HepG2 (cell line): ENCODE data around the gene KATNB1. TPM values are rescaled to one million over a fixed set of nuclear protein-coding genes. Genes with fewer than 3 reads are reported as not detected.

Experiments used
- FOXO1 ChIP-seq: sonication (generic); formaldehyde crosslinking; IDR thresholded peaks from 2 replicates; pipeline ENCODE4 v1.4.0; 2020; ENCODE audit warnings: missing genetic modification reagents
- GATAD2A ChIP-seq: IDR thresholded peaks from 2 replicates; pipeline ENCODE4 v1.6.1; 2016
- KDM2A ChIP-seq: sonication (generic); formaldehyde crosslinking; IDR thresholded peaks from 2 replicates; pipeline ENCODE4 v1.4.0; 2020; ENCODE audit warnings: low read depth, missing genetic modification reagents, borderline replicate concordance
- KLF6 ChIP-seq: IDR thresholded peaks from 2 replicates; pipeline ENCODE4 v1.8.0; 2016; ENCODE audit warnings: missing biosample characterization, missing genetic modification reagents
- MEIS1 ChIP-seq: sonication (generic); formaldehyde crosslinking; IDR thresholded peaks from 2 replicates; pipeline ENCODE4 v1.9.0; 2021; ENCODE audit warnings: mild to moderate bottlenecking, missing genetic modification reagents, moderate library complexity, borderline replicate concordance
- MTA1 ChIP-seq: sonication (generic); formaldehyde crosslinking; IDR thresholded peaks from 2 replicates; pipeline ENCODE4 v1.4.0; 2020; ENCODE audit warnings: missing genetic modification reagents, mild to moderate bottlenecking, borderline replicate concordance
- MYNN ChIP-seq: sonication (generic); formaldehyde crosslinking; IDR thresholded peaks from 2 replicates; pipeline ENCODE4 v1.4.0; 2020; ENCODE audit warnings: mild to moderate bottlenecking, low read depth, missing genetic modification reagents
- NFE2L2 ChIP-seq: fragments of 150-350 bp; IDR thresholded peaks from 2 replicates; pipeline ENCODE4 v1.6.1; 2014; ENCODE audit warnings: low read length
- PHF20 ChIP-seq: sonication (generic); formaldehyde crosslinking; IDR thresholded peaks from 2 replicates; pipeline ENCODE4 v1.5.0; 2020; ENCODE audit warnings: mild to moderate bottlenecking, missing genetic modification reagents
- SETDB1 ChIP-seq: sonication (generic); formaldehyde crosslinking; IDR thresholded peaks from 2 replicates; pipeline ENCODE4 v1.5.1; 2020; ENCODE audit warnings: missing genetic modification reagents, mild to moderate bottlenecking, borderline replicate concordance
- STAG1 ChIP-seq: sonication (generic); formaldehyde crosslinking; IDR thresholded peaks from 2 replicates; pipeline ENCODE4 v1.4.0; 2020; ENCODE audit warnings: missing genetic modification reagents
- TCF7 ChIP-seq: sonication (generic); IDR thresholded peaks from 2 replicates; pipeline ENCODE4 v1.6.1; 2016; ENCODE audit warnings: antibody characterized with exemption, low read depth
- TOPORS ChIP-seq: sonication (generic); formaldehyde crosslinking; IDR thresholded peaks from 2 replicates; pipeline ENCODE4 v1.8.0; 2023; ENCODE audit warnings: mild to moderate bottlenecking, missing genetic modification reagents
- WIZ ChIP-seq: sonication (generic); formaldehyde crosslinking; IDR thresholded peaks from 2 replicates; pipeline ENCODE4 v1.5.1; 2020; ENCODE audit warnings: mild to moderate bottlenecking, missing genetic modification reagents
- ZBTB38 ChIP-seq: sonication (generic); formaldehyde crosslinking; IDR thresholded peaks from 2 replicates; pipeline ENCODE4 v1.5.1; 2020; ENCODE audit warnings: mild to moderate bottlenecking, missing genetic modification reagents
- ZBTB8A ChIP-seq: sonication (generic); formaldehyde crosslinking; IDR thresholded peaks from 2 replicates; pipeline ENCODE4 v1.4.0; 2020; ENCODE audit warnings: mild to moderate bottlenecking, low read depth, missing genetic modification reagents, borderline replicate concordance
- ZNF274 ChIP-seq: sonication (generic); formaldehyde crosslinking; IDR thresholded peaks from 2 replicates; pipeline ENCODE4 v1.5.1; 2020; ENCODE audit warnings: mild to moderate bottlenecking, missing genetic modification reagents
- ZNF530 ChIP-seq: sonication (generic); formaldehyde crosslinking; IDR thresholded peaks from 2 replicates; pipeline ENCODE4 v1.5.0; 2020; ENCODE audit warnings: low read depth, mild to moderate bottlenecking, missing genetic modification reagents
- ZNF816 ChIP-seq: sonication (generic); formaldehyde crosslinking; IDR thresholded peaks from 2 replicates; pipeline ENCODE4 v1.8.0; 2022; ENCODE audit warnings: missing genetic modification reagents, mild to moderate bottlenecking, borderline replicate concordance
- polyA plus RNA-seq, 8 experiments: library from polyadenylated mRNA; depleted of rRNA in 3 of 8; stranded (reverse) in 7 of 8; unstranded in 1 of 8; fragments of >200 nt; fragmentation: Illumina TruSeq in 4 of 8; extraction: Trizol in 4 of 8; gene quantifications; 2 replicates each; pipeline versions ENCODE4 v1.2.1 to v1.2.3, GENCODE V29; 2011 to 2016; ENCODE audit warnings: low read depth in 4 of 8, missing spikeins in 1 of 8, mixed read lengths in 1 of 8; ENCODE audit not compliant: insufficient read depth in 1 of 8
- total RNA-seq, 5 experiments: library from RNA; depleted of rRNA; stranded (reverse); fragments of >200 nt; fragmentation: Illumina TruSeq; extraction: Trizol; gene quantifications; 2 replicates each; pipeline ENCODE4 v1.2.3, GENCODE V29; 2016; ENCODE audit warnings: low read depth in 1 of 5
- TF ChIP-seq, protein P1 (sequence below): sonication (generic); formaldehyde crosslinking; IDR thresholded peaks from 2 replicates; pipeline ENCODE4 v1.4.0; 2020; ENCODE audit warnings: low read depth, missing genetic modification reagents
- TF ChIP-seq, protein P2 (sequence below), 2 experiments: fragments of 450-650 bp in 1 of 2; sonication (generic) in 1 of 2; formaldehyde crosslinking; IDR thresholded peaks; 2 replicates each; pipeline versions ENCODE4 v1.5.0 to v1.8.0; 2020 to 2022; ENCODE audit warnings: mild to moderate bottlenecking in 1 of 2, missing genetic modification reagents in 1 of 2
- TF ChIP-seq, protein P3 (sequence below): sonication (generic); formaldehyde crosslinking; IDR thresholded peaks from 2 replicates; pipeline ENCODE4 v1.4.0; 2020; ENCODE audit warnings: mild to moderate bottlenecking, low read depth, missing genetic modification reagents
- TF ChIP-seq, protein P4 (sequence below): sonication (generic); formaldehyde crosslinking; IDR thresholded peaks from 2 replicates; pipeline ENCODE4 v1.4.0; 2020; ENCODE audit warnings: low read depth, mild to moderate bottlenecking, missing genetic modification reagents

The KATNB1 gene
- total and polyA plus RNA-seq, 2 of the 13 experiments (the other 11 are each of a cell fraction or from before 2014, with no cell fraction given), result 31.5 to 43.5 TPM

DNA sequence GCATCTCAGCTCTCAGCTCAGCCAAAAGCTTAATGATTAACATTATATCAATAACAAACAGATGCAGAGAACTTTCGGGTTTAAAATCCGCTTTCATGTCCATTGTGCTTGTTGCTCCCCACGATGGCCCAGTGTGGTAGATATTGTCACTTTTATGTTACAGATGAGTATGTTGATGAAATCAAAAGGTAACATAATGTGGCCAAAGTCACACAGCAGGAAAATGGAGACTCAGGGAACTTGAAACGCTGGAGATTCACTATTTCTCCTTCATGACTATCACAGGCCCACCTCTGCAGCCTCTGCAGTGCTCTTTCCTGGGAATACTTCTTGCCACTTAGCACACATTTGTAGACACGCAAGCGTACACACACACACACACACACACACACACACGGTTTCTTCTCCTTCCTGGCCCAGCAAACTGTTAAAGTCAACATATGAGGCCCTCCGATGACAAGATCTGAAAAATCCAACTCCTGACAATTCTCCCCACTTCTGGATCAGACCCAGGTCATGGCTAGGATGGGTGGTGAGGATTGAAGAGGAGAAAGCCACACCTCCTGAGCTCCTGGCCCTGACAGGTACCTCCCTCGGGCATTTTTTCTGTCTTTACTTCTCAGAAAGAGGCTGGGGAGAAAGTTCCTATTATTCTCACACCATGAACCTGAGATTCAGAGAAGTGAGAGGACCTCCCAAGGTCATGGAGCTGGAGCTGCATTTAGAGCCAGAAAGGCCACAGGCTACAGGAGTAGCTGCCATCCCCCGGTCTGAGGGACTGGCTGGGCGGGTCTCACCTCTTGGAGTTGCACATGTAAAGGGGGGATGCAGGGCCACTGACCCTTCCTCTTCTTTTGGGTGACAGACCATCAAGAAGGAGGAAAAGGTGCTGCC is 31.3 kb upstream of the KATNB1 start (continued):
- TF ChIP-seq GATAD2A (peak; percentile 74), FOXO1 (peak; percentile 11; the same call in 1 of the 2 replicates), WIZ (CRISPR knock-in tag) (no peak; the same call in 1 of the 2 replicates), MYNN (CRISPR knock-in tag) (no peak), KDM2A (CRISPR knock-in tag) (no peak), ZBTB38 (CRISPR knock-in tag) (no peak), MTA1 (no peak; the same call in 1 of the 2 replicates), MEIS1 (CRISPR knock-in tag) (peak; percentile 88), PHF20 (CRISPR knock-in tag) (no peak), NFE2L2 (no peak), TOPORS (CRISPR knock-in tag) (no peak), STAG1 (CRISPR knock-in tag) (no peak; the same call in 1 of the 2 replicates), ZNF530 (CRISPR knock-in tag) (no peak), TCF7 (peak; percentile 87), ZBTB8A (peak; percentile 73; the same call in 1 of the 2 replicates), SETDB1 (CRISPR knock-in tag) (no peak), ZNF816 (CRISPR knock-in tag) (no peak), KLF6 (CRISPR knock-in tag) (no peak), ZNF274 (CRISPR knock-in tag) (no peak)
- TF ChIP-seq, protein P1, sequence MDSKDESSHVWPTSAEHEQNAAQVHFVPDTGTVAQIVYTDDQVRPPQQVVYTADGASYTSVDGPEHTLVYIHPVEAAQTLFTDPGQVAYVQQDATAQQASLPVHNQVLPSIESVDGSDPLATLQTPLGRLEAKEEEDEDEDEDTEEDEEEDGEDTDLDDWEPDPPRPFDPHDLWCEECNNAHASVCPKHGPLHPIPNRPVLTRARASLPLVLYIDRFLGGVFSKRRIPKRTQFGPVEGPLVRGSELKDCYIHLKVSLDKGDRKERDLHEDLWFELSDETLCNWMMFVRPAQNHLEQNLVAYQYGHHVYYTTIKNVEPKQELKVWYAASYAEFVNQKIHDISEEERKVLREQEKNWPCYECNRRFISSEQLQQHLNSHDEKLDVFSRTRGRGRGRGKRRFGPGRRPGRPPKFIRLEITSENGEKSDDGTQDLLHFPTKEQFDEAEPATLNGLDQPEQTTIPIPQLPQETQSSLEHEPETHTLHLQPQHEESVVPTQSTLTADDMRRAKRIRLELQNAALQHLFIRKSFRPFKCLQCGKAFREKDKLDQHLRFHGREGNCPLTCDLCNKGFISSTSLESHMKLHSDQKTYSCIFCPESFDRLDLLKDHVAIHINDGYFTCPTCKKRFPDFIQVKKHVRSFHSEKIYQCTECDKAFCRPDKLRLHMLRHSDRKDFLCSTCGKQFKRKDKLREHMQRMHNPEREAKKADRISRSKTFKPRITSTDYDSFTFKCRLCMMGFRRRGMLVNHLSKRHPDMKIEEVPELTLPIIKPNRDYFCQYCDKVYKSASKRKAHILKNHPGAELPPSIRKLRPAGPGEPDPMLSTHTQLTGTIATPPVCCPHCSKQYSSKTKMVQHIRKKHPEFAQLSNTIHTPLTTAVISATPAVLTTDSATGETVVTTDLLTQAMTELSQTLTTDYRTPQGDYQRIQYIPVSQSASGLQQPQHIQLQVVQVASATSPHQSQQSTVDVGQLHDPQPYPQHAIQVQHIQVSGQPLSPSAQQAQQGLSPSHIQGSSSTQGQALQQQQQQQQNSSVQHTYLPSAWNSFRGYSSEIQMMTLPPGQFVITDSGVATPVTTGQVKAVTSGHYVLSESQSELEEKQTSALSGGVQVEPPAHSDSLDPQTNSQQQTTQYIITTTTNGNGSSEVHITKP (CRISPR knock-in tag), result no peak
- TF ChIP-seq, protein P2, sequence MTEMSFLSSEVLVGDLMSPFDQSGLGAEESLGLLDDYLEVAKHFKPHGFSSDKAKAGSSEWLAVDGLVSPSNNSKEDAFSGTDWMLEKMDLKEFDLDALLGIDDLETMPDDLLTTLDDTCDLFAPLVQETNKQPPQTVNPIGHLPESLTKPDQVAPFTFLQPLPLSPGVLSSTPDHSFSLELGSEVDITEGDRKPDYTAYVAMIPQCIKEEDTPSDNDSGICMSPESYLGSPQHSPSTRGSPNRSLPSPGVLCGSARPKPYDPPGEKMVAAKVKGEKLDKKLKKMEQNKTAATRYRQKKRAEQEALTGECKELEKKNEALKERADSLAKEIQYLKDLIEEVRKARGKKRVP (CRISPR knock-in tag; IDR thresholded peaks at IDR 0.05), result peak in 1 of 2 experiments; percentile 67; a peak in 2 of 4 replicates
- TF ChIP-seq, protein P3, sequence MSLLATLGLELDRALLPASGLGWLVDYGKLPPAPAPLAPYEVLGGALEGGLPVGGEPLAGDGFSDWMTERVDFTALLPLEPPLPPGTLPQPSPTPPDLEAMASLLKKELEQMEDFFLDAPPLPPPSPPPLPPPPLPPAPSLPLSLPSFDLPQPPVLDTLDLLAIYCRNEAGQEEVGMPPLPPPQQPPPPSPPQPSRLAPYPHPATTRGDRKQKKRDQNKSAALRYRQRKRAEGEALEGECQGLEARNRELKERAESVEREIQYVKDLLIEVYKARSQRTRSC, result 0 out of 2 replicates have a peak, but pooled peaks have one; percentile 55
- TF ChIP-seq, protein P4, sequence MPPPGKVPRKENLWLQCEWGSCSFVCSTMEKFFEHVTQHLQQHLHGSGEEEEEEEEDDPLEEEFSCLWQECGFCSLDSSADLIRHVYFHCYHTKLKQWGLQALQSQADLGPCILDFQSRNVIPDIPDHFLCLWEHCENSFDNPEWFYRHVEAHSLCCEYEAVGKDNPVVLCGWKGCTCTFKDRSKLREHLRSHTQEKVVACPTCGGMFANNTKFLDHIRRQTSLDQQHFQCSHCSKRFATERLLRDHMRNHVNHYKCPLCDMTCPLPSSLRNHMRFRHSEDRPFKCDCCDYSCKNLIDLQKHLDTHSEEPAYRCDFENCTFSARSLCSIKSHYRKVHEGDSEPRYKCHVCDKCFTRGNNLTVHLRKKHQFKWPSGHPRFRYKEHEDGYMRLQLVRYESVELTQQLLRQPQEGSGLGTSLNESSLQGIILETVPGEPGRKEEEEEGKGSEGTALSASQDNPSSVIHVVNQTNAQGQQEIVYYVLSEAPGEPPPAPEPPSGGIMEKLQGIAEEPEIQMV (CRISPR knock-in tag), result no peak; the same call in 1 of the 2 replicates
